Measurements from ENCODE around the gene CLSTN1. TPM values are rescaled to one million over a fixed set of nuclear protein-coding genes. Genes with fewer than 3 reads are reported as not detected.

CLSTN1 gene
- total RNA-seq, 1 experiment from 2014 or later: 100 TPM

GRCh38 chr1:9843576-9843945 is 19.8 kb upstream of the CLSTN1 start:
- H4K91ac ChIP-seq (ENCODE audit: insufficient read length, low read depth, low read length): no peak overlapping the region
- TF ChIP-seq CTCF (conservative IDR thresholded peaks at IDR 0.05): no peak
- H4K5ac ChIP-seq (ENCODE audit: insufficient read length, low read depth, low read length): no peak overlapping the region
- no peak overlapping the region for H2BK5ac ChIP-seq (ENCODE audit: insufficient read length, low read length)
- no peak overlapping the region for H2AK5ac ChIP-seq (ENCODE audit: insufficient read length, low read length)
- H3K56ac ChIP-seq (ENCODE audit: insufficient read length, low read depth, low read length): no peak overlapping the region
- Mint-ChIP-seq H3K4me1 (peaks cover 27 to 44% of the 10 kb centered on the region in 2 experiments), H3K27me3 (ENCODE audit: low read depth) (peaks cover 3% of the 10 kb centered on the region; the same call in 1 of the 2 replicates), H3K9me3 (peaks cover 0 to 3% of the 10 kb centered on the region in 2 experiments; a peak in 1 of 5 replicates), H3K27ac (no peak overlapping the region), H3K36me3 (ENCODE audit: insufficient read depth in 1 of 3, low read depth in 3 of 3) (no peaks in the 10 kb centered on the region), H3K4me3 (no peak overlapping the region)
- no peak overlapping the region for H3T11ph ChIP-seq (ENCODE audit: low read length)
- H3K79me1 ChIP-seq (ENCODE audit: insufficient read depth, low read depth, low read length, poor library complexity, severe bottlenecking): no peaks in the 10 kb centered on the region
- no CpG with 5 or more reads among the region's 7 CpGs for WGBS (ENCODE audit: extremely low coverage, insufficient read length, low lambda C conversion rate)
- H3K27me3 ChIP-seq (ENCODE audit: insufficient read depth, low read length): no peaks in the 10 kb centered on the region
- H4K20me1 ChIP-seq (ENCODE audit: control insufficient read depth, insufficient read depth, insufficient read length): no peaks in the 10 kb centered on the region
- no peak overlapping the region for H2BK12ac ChIP-seq (ENCODE audit: insufficient read length, low read depth, low read length)
- H3K23me2 ChIP-seq (ENCODE audit: insufficient read length, low read depth, low read length, poor library complexity, severe bottlenecking): no peaks in the 10 kb centered on the region
- no peak overlapping the region for H2BK15ac ChIP-seq (ENCODE audit: low read depth, low read length)
- no peak overlapping the region for H4K8ac ChIP-seq (replicated peaks; ENCODE audit: insufficient read length, low read depth, low read length)
- no peaks in the 10 kb centered on the region for H3K9me3 ChIP-seq (ENCODE audit: control insufficient read depth, low read depth, low read length)
- no peak overlapping the region for H2BK120ac ChIP-seq (ENCODE audit: low read depth, low read length, poor library complexity, severe bottlenecking)
- no peak overlapping the region for H2AFZ ChIP-seq (ENCODE audit: low read length)
- H3K4ac ChIP-seq (ENCODE audit: low read depth, low read length): no peak overlapping the region
- no peak overlapping the region for H3K4me2 ChIP-seq (ENCODE audit: insufficient read depth, insufficient read length, low read length)
- no peak overlapping the region for H3K23ac ChIP-seq (ENCODE audit: insufficient read length, low read depth, low read length)
- no peak overlapping the region for H2BK20ac ChIP-seq (ENCODE audit: low read depth, low read length, poor library complexity, severe bottlenecking)
- H3K4me1 ChIP-seq (ENCODE audit: insufficient read depth, low read length): no peaks in the 10 kb centered on the region
- no peak overlapping the region for H3K9ac ChIP-seq (ENCODE audit: extremely low read depth, insufficient read length, low read length)
- H3K27ac ChIP-seq (ENCODE audit: insufficient read length, low read depth, low read length): no peak overlapping the region
- no peaks in the 10 kb centered on the region for H3K79me2 ChIP-seq (ENCODE audit: insufficient read depth, low read length)
- DNase-seq: no peak
- H3K14ac ChIP-seq (ENCODE audit: insufficient read depth, low read length): no peak overlapping the region
- H3K18ac ChIP-seq (ENCODE audit: insufficient read length, low read depth, low read length): no peak overlapping the region
